ENCODE measurements around the gene KHDRBS1. TPM values are rescaled to one million over a fixed set of nuclear protein-coding genes. Genes with fewer than 3 reads are reported as not detected.

Gene KHDRBS1, protein sequence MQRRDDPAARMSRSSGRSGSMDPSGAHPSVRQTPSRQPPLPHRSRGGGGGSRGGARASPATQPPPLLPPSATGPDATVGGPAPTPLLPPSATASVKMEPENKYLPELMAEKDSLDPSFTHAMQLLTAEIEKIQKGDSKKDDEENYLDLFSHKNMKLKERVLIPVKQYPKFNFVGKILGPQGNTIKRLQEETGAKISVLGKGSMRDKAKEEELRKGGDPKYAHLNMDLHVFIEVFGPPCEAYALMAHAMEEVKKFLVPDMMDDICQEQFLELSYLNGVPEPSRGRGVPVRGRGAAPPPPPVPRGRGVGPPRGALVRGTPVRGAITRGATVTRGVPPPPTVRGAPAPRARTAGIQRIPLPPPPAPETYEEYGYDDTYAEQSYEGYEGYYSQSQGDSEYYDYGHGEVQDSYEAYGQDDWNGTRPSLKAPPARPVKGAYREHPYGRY
- 121 to 138 TPM (median 137 TPM) in 5 replicates for total RNA-seq (2022; extraction: Qiagen RNA extraction)

GRCh38 chr1:32013386-32014198 is at the start of gene KHDRBS1:
Gene KHDRBS1, plus strand, starts transcription at chr1:32013868. Its CDS starts 128 bp downstream, at chr1:32013996.

DNA sequence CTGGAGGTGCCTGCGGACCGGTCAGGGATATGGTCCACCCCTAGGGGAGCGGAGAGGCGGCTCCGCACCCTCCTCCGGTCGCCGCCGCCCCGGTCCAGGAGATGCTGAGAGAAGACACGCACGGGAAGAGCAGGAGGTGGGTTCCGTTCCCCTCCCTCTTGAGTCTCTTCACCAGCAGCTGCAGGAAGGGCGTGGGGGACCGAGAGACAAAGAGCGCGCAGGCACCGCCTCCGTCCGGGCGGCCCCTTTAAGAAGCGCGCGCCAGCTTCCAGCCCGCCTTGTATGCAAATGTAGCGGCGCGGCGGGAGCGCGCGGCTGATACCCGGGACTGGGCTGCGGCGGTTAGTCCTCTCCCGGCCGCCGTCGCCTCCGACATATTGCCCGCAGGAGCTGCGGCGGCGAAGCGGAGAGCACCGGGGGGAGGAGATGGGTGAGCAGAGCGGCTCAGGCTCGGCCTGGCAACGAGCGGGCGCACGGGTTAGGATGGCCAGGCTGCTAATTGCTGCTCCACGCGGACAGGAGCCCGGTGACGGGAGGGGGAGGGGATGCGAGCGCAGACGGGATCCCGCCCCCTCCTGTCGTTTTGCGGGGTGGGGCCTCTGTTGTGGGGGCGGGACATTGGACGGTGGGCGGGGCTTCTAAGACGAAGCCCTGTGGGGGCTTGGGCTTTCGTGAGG is 59.1 kb downstream of the KHDRBS1 start, which contains the start of gene TMEM39B:
Gene TMEM39B, plus strand, starts transcription at position 318 of the 677 bp plus-strand sequence. Its CDS starts 109 bp downstream, at position 427.

Other genes starting within 250 kb of the KHDRBS1 start
- 3.9 to 6.8 TPM (median 5.5 TPM) in 5 replicates for gene ADGRB2, start 249.5 kb upstream of the KHDRBS1 start, total RNA-seq (2022; extraction: Qiagen RNA extraction)
- gene SPOCD1, start 197.8 kb upstream of the KHDRBS1 start, total RNA-seq (2022; extraction: Qiagen RNA extraction): 3.3 to 4.5 TPM (median 3.8 TPM) in 5 replicates
- 164 to 188 TPM (median 176 TPM) in 5 replicates for gene PTP4A2, start 75.5 kb upstream of the KHDRBS1 start, total RNA-seq (2022; extraction: Qiagen RNA extraction)
- gene TMEM39B, start 59.1 kb downstream of the KHDRBS1 start, total RNA-seq (2022; extraction: Qiagen RNA extraction): 8.3 to 12.3 TPM (median 10.7 TPM) in 5 replicates
- gene KPNA6, start 94.2 kb downstream of the KHDRBS1 start, total RNA-seq (2022; extraction: Qiagen RNA extraction): 13.9 to 16.6 TPM (median 14.5 TPM) in 5 replicates
- gene TXLNA, start 165.8 kb downstream of the KHDRBS1 start, total RNA-seq (2022; extraction: Qiagen RNA extraction): 25.9 to 29.9 TPM (median 26.8 TPM) in 5 replicates
- 1.8 to 2.4 TPM (median 2.0 TPM) in 5 replicates for gene CCDC28B, start 186.7 kb downstream of the KHDRBS1 start, total RNA-seq (2022; extraction: Qiagen RNA extraction)
- 1.2 to 2.4 TPM (median 1.8 TPM) in 5 replicates for gene IQCC, start 191.8 kb downstream of the KHDRBS1 start, total RNA-seq (2022; extraction: Qiagen RNA extraction)
- not detected in 5 replicates for gene DCDC2B, start 195.2 kb downstream of the KHDRBS1 start, total RNA-seq (2022; extraction: Qiagen RNA extraction)
- 8.2 to 9.2 TPM (median 8.7 TPM) in 5 replicates for gene TMEM234, start 208.5 kb downstream of the KHDRBS1 start, total RNA-seq (2022; extraction: Qiagen RNA extraction)
- 258 to 281 TPM (median 272 TPM) in 5 replicates for gene EIF3I, start 208.5 kb downstream of the KHDRBS1 start, total RNA-seq (2022; extraction: Qiagen RNA extraction)
- 0.40 to 0.70 TPM (median 0.58 TPM) in 5 replicates for gene FAM167B, start 233.4 kb downstream of the KHDRBS1 start, total RNA-seq (2022; extraction: Qiagen RNA extraction)
- not detected in 5 replicates for gene LCK, start 237.4 kb downstream of the KHDRBS1 start, total RNA-seq (2022; extraction: Qiagen RNA extraction)